Measurements from ENCODE around the gene SPTBN2.
"Not testable (repeated sequence)": the region's sequence is repeated elsewhere in the genome, so short reads cannot be mapped to it uniquely, and the experiment has no call there.

SPTBN2 gene

GRCh38 chr11:66684635-66685034 lies 44.4 kb downstream of the SPTBN2 start:
- no peak for DNase-seq

GRCh38 chr11:66683877-66684276 lies 45.1 kb downstream of the SPTBN2 start:
- no peak for DNase-seq

- DNase-seq = no peak
Measured at GRCh38 chr11:66680966-66681645, 47.9 kb downstream of the SPTBN2 start.

GRCh38 chr11:66677599-66678375 lies 51.2 kb downstream of the SPTBN2 start, which contains the start of gene RBM4B:
Gene RBM4B (minus strand): TSS chr11:66677887. CDS start chr11:66677079, 808 bp downstream.
- DNase-seq = peak; percentile 94 to 97 (median 95)

GRCh38 chr11:66676931-66677598 lies 52.0 kb downstream of the SPTBN2 start:
- no peak for DNase-seq

GRCh38 chr11:66676282-66676919 lies 52.6 kb downstream of the SPTBN2 start:
- DNase-seq = no peak

GRCh38 chr11:66674964-66675602 lies 53.9 kb downstream of the SPTBN2 start:
- DNase-seq = no peak

GRCh38 chr11:66670816-66671215 lies 58.2 kb downstream of the SPTBN2 start:
- no peak for DNase-seq

- DNase-seq = no peak
Measured at GRCh38 chr11:66665369-66665768, 63.6 kb downstream of the SPTBN2 start.

GRCh38 chr11:66663741-66664296 lies 65.2 kb downstream of the SPTBN2 start:
- no peak for DNase-seq

GRCh38 chr11:66659763-66660162 lies 69.3 kb downstream of the SPTBN2 start:
- DNase-seq = no peak

GRCh38 chr11:66653123-66653522 lies 75.9 kb downstream of the SPTBN2 start:
- DNase-seq = no peak

GRCh38 chr11:66652651-66653050 lies 76.4 kb downstream of the SPTBN2 start:
- DNase-seq = no peak

- DNase-seq = no peak
Measured at GRCh38 chr11:66651016-66651415, 78.0 kb downstream of the SPTBN2 start.

GRCh38 chr11:66649903-66650302 lies 79.1 kb downstream of the SPTBN2 start:
- no peak for DNase-seq

- no peak for DNase-seq
Measured at GRCh38 chr11:66646828-66647227, 82.2 kb downstream of the SPTBN2 start.

GRCh38 chr11:66643745-66644437 lies 85.1 kb downstream of the SPTBN2 start:
- no peak for DNase-seq

- no peak for DNase-seq
Measured at GRCh38 chr11:66641834-66642233, 87.2 kb downstream of the SPTBN2 start.

- not testable (repeated sequence) for DNase-seq
Measured at GRCh38 chr11:66639814-66640340, 89.1 kb downstream of the SPTBN2 start.

GRCh38 chr11:66639066-66639813 lies 89.8 kb downstream of the SPTBN2 start:
- peak in 3 of 5 donors; percentile 28 to 35 (median 33) for DNase-seq

Measured in T-helper 1 cell (primary cell).